ENCODE results near the gene ADIPOR2.
"Not testable (repeated sequence)": the region's sequence is repeated elsewhere in the genome, so short reads cannot be mapped to it uniquely, and the experiment has no call there.

DNA sequence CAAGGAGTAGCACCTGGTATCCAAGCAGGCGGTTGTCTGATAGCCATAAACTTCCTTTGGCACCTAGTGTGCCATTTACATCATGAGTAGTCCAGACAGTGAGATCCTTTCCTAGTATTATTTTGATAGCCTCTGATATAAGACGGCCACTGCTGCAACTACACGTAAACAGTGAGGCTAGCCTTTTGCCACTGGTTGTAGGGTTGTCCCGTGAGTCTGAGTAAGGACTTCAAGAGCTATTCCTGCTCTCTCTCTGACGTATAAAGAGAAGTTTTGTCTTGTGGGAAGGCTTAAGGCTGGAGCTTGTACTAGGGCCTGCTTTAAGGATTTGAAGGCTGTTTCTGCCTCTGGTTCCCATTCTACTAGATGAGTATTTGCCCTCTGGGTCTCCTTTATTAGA, 21.4 kb downstream of the ADIPOR2 start:
- TF ChIP-seq, protein P1, sequence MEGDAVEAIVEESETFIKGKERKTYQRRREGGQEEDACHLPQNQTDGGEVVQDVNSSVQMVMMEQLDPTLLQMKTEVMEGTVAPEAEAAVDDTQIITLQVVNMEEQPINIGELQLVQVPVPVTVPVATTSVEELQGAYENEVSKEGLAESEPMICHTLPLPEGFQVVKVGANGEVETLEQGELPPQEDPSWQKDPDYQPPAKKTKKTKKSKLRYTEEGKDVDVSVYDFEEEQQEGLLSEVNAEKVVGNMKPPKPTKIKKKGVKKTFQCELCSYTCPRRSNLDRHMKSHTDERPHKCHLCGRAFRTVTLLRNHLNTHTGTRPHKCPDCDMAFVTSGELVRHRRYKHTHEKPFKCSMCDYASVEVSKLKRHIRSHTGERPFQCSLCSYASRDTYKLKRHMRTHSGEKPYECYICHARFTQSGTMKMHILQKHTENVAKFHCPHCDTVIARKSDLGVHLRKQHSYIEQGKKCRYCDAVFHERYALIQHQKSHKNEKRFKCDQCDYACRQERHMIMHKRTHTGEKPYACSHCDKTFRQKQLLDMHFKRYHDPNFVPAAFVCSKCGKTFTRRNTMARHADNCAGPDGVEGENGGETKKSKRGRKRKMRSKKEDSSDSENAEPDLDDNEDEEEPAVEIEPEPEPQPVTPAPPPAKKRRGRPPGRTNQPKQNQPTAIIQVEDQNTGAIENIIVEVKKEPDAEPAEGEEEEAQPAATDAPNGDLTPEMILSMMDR (conservative IDR thresholded peaks at IDR 0.05; ENCODE audit: low read depth, low read length), result not testable (repeated sequence)
- TF ChIP-seq EZH2 (IDR thresholded peaks at IDR 0.05; ENCODE audit: borderline replicate concordance, low read depth, low read length, poor library complexity, severe bottlenecking), result not testable (repeated sequence)

Measured in A673 (cell line).